Left ventricle myocardium inferior (tissue), 1 donor: Measurements from ENCODE around the gene PPOX. TPM values are rescaled to one million over a fixed set of nuclear protein-coding genes. Genes with fewer than 3 reads are reported as not detected.

Source experiments
- DNase-seq: peaks from one replicate; pipeline ENCODE4 v3.0.0-alpha.2; 2020
- H3K27ac ChIP-seq: fragments of 200-600 bp; replicated peaks from 2 replicates; pipeline ENCODE4 v1.8.0; 2021
- H3K27me3 ChIP-seq: fragments of 200-600 bp; 2 replicates; pipeline ENCODE4 v1.8.0; 2021; ENCODE audit warnings: low read depth
- H3K36me3 ChIP-seq: fragments of 200-600 bp; 2 replicates; pipeline ENCODE4 v1.8.0; 2021
- H3K4me1 ChIP-seq: fragments of 200-600 bp; 2 replicates; pipeline ENCODE4 v1.8.0; 2021
- H3K4me3 ChIP-seq: fragments of 200-600 bp; 2 replicates; pipeline ENCODE4 v1.8.0; 2021; ENCODE audit warnings: mild to moderate bottlenecking, moderate library complexity
- H3K9me3 ChIP-seq: fragments of 200-600 bp; replicated peaks from 2 replicates; pipeline ENCODE4 v1.8.0; 2021
- intact Hi-C: fragments of 100-400 bp; cut with micrococcal nuclease; formaldehyde crosslinking; loops from one replicate; pipeline ENCODE4 v1.11.0; 2022
- total RNA-seq: library from RNA; stranded (reverse); fragmentation: NEBNext Ultra II Directional; extraction: Animal tissue kit (Norgen Biotek cat#: 25700); gene quantifications from one replicate; pipeline ENCODE4 v1.2.1, GENCODE V29; 2021
- TF ChIP-seq, protein P1 (sequence below): fragments of 200-600 bp; IDR thresholded peaks from 2 replicates; pipeline ENCODE4 v1.8.0; 2021; ENCODE audit warnings: antibody characterized with exemption, mild to moderate bottlenecking, borderline replicate concordance
- donor health status: DM: no; HTN: yes; CAD: no; lungs with severe emphysema.

The PPOX gene
- total RNA-seq, 1 donor from 2014 or later = 15.2 TPM

DNA sequence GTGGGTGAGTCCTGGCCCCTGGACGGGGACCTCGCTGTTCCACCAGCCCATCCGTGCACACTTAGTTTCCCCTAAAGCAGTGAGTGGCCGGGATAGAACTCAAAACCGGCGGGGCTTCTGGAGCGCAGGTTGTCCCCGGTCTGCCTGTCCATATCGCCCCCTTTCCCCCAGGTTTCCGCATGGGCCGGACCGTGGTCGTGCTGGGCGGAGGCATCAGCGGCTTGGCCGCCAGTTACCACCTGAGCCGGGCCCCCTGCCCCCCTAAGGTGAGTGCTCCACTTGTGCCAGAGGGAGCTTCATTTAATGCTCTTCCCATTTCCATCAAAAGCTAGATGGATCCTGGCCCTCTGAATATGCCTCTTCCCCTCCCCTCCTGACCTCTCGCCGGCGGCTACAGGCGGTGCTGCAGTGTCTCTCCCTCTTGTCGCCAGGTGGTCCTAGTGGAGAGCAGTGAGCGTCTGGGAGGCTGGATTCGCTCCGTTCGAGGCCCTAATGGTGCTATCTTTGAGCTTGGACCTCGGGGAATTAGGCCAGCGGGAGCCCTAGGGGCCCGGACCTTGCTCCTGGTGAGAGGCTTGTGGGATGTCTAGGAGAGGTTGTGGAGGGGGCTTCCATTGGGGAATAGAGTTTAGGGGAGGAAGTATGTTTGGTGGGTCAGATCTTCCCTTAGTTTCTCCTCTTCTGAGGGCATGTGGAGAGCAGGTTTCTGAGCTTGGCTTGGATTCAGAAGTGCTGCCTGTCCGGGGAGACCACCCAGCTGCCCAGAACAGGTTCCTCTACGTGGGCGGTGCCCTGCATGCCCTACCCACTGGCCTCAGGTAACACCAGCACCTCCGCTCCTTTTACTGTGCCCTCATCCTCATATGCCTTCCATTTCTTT is 683 bp downstream of the PPOX start:
- H3K9me3 ChIP-seq = no peaks in the 10 kb centered on the region
- TF ChIP-seq, protein P1, sequence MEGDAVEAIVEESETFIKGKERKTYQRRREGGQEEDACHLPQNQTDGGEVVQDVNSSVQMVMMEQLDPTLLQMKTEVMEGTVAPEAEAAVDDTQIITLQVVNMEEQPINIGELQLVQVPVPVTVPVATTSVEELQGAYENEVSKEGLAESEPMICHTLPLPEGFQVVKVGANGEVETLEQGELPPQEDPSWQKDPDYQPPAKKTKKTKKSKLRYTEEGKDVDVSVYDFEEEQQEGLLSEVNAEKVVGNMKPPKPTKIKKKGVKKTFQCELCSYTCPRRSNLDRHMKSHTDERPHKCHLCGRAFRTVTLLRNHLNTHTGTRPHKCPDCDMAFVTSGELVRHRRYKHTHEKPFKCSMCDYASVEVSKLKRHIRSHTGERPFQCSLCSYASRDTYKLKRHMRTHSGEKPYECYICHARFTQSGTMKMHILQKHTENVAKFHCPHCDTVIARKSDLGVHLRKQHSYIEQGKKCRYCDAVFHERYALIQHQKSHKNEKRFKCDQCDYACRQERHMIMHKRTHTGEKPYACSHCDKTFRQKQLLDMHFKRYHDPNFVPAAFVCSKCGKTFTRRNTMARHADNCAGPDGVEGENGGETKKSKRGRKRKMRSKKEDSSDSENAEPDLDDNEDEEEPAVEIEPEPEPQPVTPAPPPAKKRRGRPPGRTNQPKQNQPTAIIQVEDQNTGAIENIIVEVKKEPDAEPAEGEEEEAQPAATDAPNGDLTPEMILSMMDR = no peak
- peak overlapping the region; percentile 91 for H3K27ac ChIP-seq
- H3K4me1 ChIP-seq = peaks cover 34% of the 10 kb centered on the region
- intact Hi-C loops = no loop called here
- peaks cover 56% of the 10 kb centered on the region for H3K36me3 ChIP-seq
- H3K4me3 ChIP-seq = peak overlapping the region; percentile 80
- no peaks in the 10 kb centered on the region for H3K27me3 ChIP-seq
- no peak for DNase-seq

DNA sequence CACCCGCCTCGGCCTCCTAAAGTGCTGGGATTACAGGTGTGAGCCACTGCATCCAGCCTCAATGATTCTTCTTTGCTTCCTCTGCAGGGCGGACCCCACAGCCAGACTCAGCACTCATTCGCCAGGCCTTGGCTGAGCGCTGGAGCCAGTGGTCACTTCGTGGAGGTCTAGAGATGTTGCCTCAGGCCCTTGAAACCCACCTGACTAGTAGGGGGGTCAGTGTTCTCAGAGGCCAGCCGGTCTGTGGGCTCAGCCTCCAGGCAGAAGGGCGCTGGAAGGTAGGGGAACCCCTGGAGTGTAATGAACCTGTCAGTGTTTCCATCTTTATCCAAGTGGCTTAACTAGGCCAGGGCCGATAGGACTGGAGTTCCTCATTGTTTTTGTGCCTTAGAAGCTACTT is 2.7 kb downstream of the PPOX start:
- intact Hi-C loops = no loop called here

DNA sequence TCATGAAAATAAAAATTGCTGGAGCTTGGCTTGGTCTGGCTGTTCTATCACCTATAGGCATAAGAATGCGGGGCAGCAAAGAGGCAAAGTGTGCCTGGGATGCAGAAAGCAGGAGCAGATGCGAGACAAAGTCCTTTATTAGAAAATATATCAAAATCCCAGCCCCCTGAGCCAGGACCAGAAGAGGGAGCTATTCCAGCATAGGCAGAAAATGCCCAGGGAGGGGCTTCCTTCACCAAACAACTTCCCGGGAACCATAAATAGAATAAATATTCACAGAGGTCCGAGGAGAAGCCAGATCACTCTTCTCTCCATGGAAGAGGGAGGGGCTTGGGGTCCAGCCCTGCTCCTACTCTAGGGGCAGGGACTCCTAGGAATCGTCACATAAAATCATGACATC is 5.0 kb downstream of the PPOX start:
- Histone ChIP-seq H3K27ac (peak overlapping the region; percentile 34), H3K27me3 (no peaks in the 10 kb centered on the region), H3K4me3 (no peak overlapping the region), H3K9me3 (no peaks in the 10 kb centered on the region), H3K36me3 (peaks cover 69% of the 10 kb centered on the region), H3K4me1 (peaks cover 43% of the 10 kb centered on the region)
- intact Hi-C loops = no loop called here
- TF ChIP-seq, protein P1 = peak; percentile 11
- no peak for DNase-seq

More for the DNA sequence above, 2.7 kb downstream of the PPOX start:
- no peak for DNase-seq
- H3K36me3 ChIP-seq = peaks cover 60% of the 10 kb centered on the region
- no peak overlapping the region for H3K4me3 ChIP-seq
- H3K4me1 ChIP-seq = peaks cover 50% of the 10 kb centered on the region
- H3K27ac ChIP-seq = no peak overlapping the region
- TF ChIP-seq, protein P1 = no peak
- no peaks in the 10 kb centered on the region for H3K9me3 ChIP-seq
- no peaks in the 10 kb centered on the region for H3K27me3 ChIP-seq

DNA sequence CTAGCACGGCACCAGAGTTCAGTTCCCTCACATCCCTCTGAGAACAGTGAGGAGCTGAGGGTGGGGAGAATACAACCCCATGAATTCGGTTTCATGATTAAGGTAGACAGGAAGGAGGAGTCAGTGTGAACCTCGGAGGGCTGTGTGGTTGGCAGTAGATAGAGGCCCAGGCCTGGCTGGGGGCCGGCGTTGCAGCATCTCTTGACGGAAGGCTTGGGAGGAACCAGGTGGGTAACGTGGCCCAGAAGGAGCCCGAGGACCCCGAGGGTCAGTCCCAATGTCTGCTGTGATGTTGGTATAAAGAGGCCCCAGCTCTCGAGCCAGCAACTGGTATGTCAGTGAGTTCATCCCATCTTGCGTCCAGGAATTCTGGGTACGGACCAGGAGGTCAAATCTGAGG is 5.5 kb downstream of the PPOX start:
- Histone ChIP-seq H3K27me3 (no peaks in the 10 kb centered on the region), H3K4me3 (no peak overlapping the region), H3K36me3 (peaks cover 69% of the 10 kb centered on the region), H3K9me3 (no peaks in the 10 kb centered on the region), H3K4me1 (peaks cover 44% of the 10 kb centered on the region), H3K27ac (peak overlapping the region; percentile 34)
- intact Hi-C loops = no loop called here
- TF ChIP-seq, protein P1 = no peak
- no peak for DNase-seq

DNA sequence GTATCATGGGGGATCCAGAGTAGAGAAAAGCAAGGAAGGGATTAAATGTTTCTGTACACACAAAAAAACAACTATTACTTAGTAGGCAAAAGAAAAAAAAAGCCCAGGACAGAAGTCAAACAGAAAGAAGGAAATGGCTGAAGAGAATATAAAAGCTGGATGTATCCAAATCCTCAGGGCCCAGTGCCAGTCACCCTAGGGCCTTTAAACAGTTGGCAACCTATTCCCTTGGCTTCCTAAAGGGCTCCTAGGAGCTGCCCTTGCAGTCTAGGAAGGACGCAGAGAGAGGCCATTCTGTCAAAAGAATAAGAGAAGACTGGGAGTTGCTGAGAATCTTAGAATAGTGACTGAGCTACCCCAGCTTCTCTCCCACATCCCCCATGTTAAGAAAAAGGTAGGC is 6.1 kb downstream of the PPOX start:
- Histone ChIP-seq H3K36me3 (peaks cover 69% of the 10 kb centered on the region), H3K27me3 (no peaks in the 10 kb centered on the region), H3K4me3 (no peak overlapping the region), H3K9me3 (no peaks in the 10 kb centered on the region), H3K4me1 (peaks cover 44% of the 10 kb centered on the region), H3K27ac (peak overlapping the region; percentile 34)
- TF ChIP-seq, protein P1 = no peak
- DNase-seq = no peak
- intact Hi-C loops = no loop called here
